ENCODE results near the gene ZNF665. TPM values are rescaled to one million over a fixed set of nuclear protein-coding genes. Genes with fewer than 3 reads are reported as not detected.
"Not testable (repeated sequence)": the region's sequence is repeated elsewhere in the genome, so short reads cannot be mapped to it uniquely, and the experiment has no call there.

The ZNF665 gene
- total and polyA plus RNA-seq, 4 donors = 0.09 to 1.0 (median 0.40) TPM

DNA sequence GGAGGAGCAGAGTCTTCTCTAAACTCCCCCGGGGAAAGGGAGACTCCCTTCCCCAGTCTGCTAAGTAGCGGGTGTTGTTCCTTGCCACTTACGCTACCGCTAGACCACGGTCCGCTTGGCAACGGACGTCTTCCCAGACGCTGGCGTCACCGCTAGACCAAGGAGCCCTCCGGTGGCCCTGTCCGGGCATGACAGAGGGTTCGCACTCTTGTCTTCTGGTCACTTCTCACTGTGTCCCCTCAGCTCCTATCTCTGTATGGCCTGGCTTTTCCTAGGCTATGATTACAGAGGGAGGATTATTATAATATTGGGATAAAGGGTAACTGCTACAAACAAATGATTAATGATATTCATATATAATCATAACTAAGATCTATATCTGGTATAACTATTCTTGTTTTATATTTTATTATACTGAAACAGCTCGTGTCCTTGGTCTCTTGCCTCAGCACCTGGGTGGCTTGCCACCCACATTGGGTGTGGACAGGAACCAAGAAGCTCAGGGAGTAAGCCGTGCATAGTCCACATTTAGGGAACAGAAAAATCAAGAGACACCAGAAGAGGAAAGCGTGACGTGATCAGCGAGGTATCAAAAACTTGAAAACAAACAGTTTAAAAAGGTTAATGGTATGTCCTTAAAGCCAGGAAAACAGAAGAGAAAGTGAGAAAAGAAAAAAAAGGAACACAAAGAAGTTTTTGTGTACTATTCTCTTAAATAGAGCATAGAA lies 7.8 kb downstream of the ZNF665 start:
- not testable (repeated sequence) for H3K36me3 ChIP-seq (ENCODE audit: control insufficient read depth in 4 of 4, insufficient read depth in 3 of 4, low read depth in 1 of 4, low read length in 3 of 4); H3K9ac ChIP-seq (ENCODE audit: low read depth in 1 of 2, low read length in 2 of 2); DNase-seq (ENCODE audit: low spot score); H3K4me3 ChIP-seq (ENCODE audit: low read depth in 1 of 3, low read length in 3 of 3); H3K4me1 ChIP-seq (ENCODE audit: control insufficient read depth in 4 of 4, insufficient read depth in 4 of 4, low read length in 3 of 4); H3K27me3 ChIP-seq (ENCODE audit: control insufficient read depth in 4 of 4, insufficient read depth in 4 of 4, low read length in 3 of 4); H3K27ac ChIP-seq (ENCODE audit: low read depth in 1 of 2, low read length in 2 of 2); H3K9me3 ChIP-seq (ENCODE audit: control insufficient read depth in 4 of 4, low read length in 3 of 4)
- WGBS = 85% methylated on average over 15 of the region's 19 CpGs

DNA sequence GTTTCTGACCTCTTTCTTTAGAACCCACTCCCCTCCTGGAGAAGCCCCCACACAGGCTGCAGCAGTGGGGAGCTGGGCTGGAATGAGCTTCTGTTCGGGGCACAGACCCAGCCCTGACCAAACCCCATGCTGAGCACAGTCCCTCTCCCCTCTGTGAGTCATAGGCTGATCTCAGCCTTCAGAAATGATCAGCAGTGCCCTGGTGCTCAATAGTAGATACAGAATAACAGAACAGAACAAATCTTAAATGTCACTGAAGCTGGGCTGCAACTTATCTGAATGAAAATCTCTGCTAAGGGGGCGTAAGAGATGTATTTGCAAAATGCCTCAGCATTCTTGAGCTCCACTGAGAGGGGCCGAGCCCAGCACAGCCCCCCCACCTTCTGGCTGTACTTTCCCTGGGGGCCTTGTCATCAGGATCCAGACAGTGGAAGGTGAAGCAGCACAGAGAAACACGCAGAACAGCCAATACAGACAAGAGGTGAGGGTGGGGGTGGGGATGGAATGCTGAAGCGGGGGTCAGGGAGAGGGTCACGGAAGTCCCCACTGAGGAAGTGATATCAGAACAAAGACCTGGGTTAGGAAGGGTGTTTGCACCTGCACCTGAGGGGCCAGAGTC lies 9.9 kb downstream of the ZNF665 start:
- Histone ChIP-seq H3K27me3 (ENCODE audit: control insufficient read depth in 4 of 4, insufficient read depth in 4 of 4, low read length in 3 of 4) (no peaks in the 10 kb centered on the region), H3K9me3 (ENCODE audit: control insufficient read depth in 4 of 4, low read length in 3 of 4) (peaks cover 2 to 12% (median 4%) of the 10 kb centered on the region in 4 donors), H3K9ac (ENCODE audit: low read depth in 1 of 2, low read length in 2 of 2) (no peak overlapping the region), H3K36me3 (ENCODE audit: control insufficient read depth in 4 of 4, insufficient read depth in 3 of 4, low read depth in 1 of 4, low read length in 3 of 4) (peaks cover 0 to 2% (median 0%) of the 10 kb centered on the region in 4 donors), H3K4me1 (ENCODE audit: control insufficient read depth in 4 of 4, insufficient read depth in 4 of 4, low read length in 3 of 4) (no peaks in the 10 kb centered on the region), H3K27ac (ENCODE audit: low read depth in 1 of 2, low read length in 2 of 2) (no peak overlapping the region), H3K4me3 (ENCODE audit: low read depth in 1 of 3, low read length in 3 of 3) (no peak overlapping the region)
- WGBS = 84% methylated on average over 6 of the region's 6 CpGs
- no peak for DNase-seq (ENCODE audit: low spot score)
- TF ChIP-seq, protein P1, sequence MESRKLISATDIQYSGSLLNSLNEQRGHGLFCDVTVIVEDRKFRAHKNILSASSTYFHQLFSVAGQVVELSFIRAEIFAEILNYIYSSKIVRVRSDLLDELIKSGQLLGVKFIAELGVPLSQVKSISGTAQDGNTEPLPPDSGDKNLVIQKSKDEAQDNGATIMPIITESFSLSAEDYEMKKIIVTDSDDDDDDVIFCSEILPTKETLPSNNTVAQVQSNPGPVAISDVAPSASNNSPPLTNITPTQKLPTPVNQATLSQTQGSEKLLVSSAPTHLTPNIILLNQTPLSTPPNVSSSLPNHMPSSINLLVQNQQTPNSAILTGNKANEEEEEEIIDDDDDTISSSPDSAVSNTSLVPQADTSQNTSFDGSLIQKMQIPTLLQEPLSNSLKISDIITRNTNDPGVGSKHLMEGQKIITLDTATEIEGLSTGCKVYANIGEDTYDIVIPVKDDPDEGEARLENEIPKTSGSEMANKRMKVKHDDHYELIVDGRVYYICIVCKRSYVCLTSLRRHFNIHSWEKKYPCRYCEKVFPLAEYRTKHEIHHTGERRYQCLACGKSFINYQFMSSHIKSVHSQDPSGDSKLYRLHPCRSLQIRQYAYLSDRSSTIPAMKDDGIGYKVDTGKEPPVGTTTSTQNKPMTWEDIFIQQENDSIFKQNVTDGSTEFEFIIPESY (IDR thresholded peaks at IDR 0.05) = no peak
- TF ChIP-seq NR2F2 (IDR thresholded peaks at IDR 0.05) (no peak), RXRA (IDR thresholded peaks at IDR 0.05) (no peak), YY1 (IDR thresholded peaks at IDR 0.05) (no peak), RAD21 (IDR thresholded peaks at IDR 0.05) (no peak), FOXA1 (IDR thresholded peaks at IDR 0.05) (no peak), JUND (IDR thresholded peaks at IDR 0.05) (no peak), HNF4A (conservative IDR thresholded peaks at IDR 0.05) (no peak), GABPA (IDR thresholded peaks at IDR 0.05 in 1 of 2, conservative IDR thresholded peaks at IDR 0.05 in 1 of 2) (no peak), FOXA2 (IDR thresholded peaks at IDR 0.05) (no peak), EGR1 (IDR thresholded peaks at IDR 0.05; ENCODE audit: low read depth in 2 of 2) (no peak), SP1 (IDR thresholded peaks at IDR 0.05) (no peak), HNF4G (IDR thresholded peaks at IDR 0.05) (no peak), TAF1 (conservative IDR thresholded peaks at IDR 0.05) (no peak)
- TF ChIP-seq, protein P2, sequence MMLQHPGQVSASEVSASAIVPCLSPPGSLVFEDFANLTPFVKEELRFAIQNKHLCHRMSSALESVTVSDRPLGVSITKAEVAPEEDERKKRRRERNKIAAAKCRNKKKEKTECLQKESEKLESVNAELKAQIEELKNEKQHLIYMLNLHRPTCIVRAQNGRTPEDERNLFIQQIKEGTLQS (IDR thresholded peaks at IDR 0.05) = no peak
- TF ChIP-seq, protein P3, sequence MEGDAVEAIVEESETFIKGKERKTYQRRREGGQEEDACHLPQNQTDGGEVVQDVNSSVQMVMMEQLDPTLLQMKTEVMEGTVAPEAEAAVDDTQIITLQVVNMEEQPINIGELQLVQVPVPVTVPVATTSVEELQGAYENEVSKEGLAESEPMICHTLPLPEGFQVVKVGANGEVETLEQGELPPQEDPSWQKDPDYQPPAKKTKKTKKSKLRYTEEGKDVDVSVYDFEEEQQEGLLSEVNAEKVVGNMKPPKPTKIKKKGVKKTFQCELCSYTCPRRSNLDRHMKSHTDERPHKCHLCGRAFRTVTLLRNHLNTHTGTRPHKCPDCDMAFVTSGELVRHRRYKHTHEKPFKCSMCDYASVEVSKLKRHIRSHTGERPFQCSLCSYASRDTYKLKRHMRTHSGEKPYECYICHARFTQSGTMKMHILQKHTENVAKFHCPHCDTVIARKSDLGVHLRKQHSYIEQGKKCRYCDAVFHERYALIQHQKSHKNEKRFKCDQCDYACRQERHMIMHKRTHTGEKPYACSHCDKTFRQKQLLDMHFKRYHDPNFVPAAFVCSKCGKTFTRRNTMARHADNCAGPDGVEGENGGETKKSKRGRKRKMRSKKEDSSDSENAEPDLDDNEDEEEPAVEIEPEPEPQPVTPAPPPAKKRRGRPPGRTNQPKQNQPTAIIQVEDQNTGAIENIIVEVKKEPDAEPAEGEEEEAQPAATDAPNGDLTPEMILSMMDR (IDR thresholded peaks at IDR 0.05; ENCODE audit: low read depth, low read length, missing input control) = no peak
- TF ChIP-seq, protein P4, sequence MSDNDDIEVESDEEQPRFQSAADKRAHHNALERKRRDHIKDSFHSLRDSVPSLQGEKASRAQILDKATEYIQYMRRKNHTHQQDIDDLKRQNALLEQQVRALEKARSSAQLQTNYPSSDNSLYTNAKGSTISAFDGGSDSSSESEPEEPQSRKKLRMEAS (IDR thresholded peaks at IDR 0.05) = no peak
- TF ChIP-seq, protein P5, sequence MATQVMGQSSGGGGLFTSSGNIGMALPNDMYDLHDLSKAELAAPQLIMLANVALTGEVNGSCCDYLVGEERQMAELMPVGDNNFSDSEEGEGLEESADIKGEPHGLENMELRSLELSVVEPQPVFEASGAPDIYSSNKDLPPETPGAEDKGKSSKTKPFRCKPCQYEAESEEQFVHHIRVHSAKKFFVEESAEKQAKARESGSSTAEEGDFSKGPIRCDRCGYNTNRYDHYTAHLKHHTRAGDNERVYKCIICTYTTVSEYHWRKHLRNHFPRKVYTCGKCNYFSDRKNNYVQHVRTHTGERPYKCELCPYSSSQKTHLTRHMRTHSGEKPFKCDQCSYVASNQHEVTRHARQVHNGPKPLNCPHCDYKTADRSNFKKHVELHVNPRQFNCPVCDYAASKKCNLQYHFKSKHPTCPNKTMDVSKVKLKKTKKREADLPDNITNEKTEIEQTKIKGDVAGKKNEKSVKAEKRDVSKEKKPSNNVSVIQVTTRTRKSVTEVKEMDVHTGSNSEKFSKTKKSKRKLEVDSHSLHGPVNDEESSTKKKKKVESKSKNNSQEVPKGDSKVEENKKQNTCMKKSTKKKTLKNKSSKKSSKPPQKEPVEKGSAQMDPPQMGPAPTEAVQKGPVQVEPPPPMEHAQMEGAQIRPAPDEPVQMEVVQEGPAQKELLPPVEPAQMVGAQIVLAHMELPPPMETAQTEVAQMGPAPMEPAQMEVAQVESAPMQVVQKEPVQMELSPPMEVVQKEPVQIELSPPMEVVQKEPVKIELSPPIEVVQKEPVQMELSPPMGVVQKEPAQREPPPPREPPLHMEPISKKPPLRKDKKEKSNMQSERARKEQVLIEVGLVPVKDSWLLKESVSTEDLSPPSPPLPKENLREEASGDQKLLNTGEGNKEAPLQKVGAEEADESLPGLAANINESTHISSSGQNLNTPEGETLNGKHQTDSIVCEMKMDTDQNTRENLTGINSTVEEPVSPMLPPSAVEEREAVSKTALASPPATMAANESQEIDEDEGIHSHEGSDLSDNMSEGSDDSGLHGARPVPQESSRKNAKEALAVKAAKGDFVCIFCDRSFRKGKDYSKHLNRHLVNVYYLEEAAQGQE (IDR thresholded peaks at IDR 0.05) = no peak

Measured in liver (tissue), 9 donors.